A549 (cell line): ENCODE data around the gene CD151. TPM values are rescaled to one million over a fixed set of nuclear protein-coding genes. Genes with fewer than 3 reads are reported as not detected.
A peak's percentile ranks its signal among the peaks of the same experiment; 100 is the strongest.

Source experiments
- ATAC-seq, 2 experiments: fragments of 200-7000 bp in 1 of 2; fragments of >200 bp in 1 of 2; cut with Nextera tagmentation in 1 of 2; cut with Tn5 transposase in 1 of 2; 3 replicates each; pipeline versions ENCODE4 v1.8.0 to v1.9.1; 2018 to 2020; ENCODE audit warnings: mild to moderate bottlenecking in 1 of 2, moderate library complexity in 1 of 2
- CTCF ChIA-PET: fragments of 300-600 bp; sonication (Branson Sonifier 250); formaldehyde crosslinking; extraction: SDS; loops from one replicate; lab custom pipeline; 2021; ENCODE audit warnings: antibody characterized with exemption, inconsistent platforms; lab: Yijun Ruan, JAX
- POLR2A ChIA-PET: fragments of 350-600 bp; formaldehyde crosslinking; extraction: SDS; loops from one replicate; lab custom pipeline; 2021; ENCODE audit warnings: antibody characterized with exemption, inconsistent platforms; lab: Yijun Ruan, JAX
- DNase-seq, 2 experiments: peaks; one replicate each; pipeline versions ENCODE4 v3.0.0 to v3.0.0-alpha.2; 2011 to 2016; ENCODE audit warnings: low read depth in 1 of 2, low spot score in 1 of 2
- FAIRE-seq: peaks from 2 replicates; lab custom pipeline; 2011; peaks lifted over from hg19 to GRCh38; lab: Jason Lieb, UNC
- H3K27ac ChIP-seq, 2 experiments: fragments of >200 bp; sonication (Bioruptor Twin); formaldehyde crosslinking; 3 replicates each; pipeline ENCODE4 v1.5.1; 2016 to 2017
- H3K4me1 ChIP-seq: fragments of >200 bp; sonication (Bioruptor Twin); formaldehyde crosslinking; 3 replicates; pipeline ENCODE4 v1.6.1; 2016
- H3K4me2 ChIP-seq: fragments of >200 bp; sonication (Bioruptor Twin); formaldehyde crosslinking; 3 replicates; pipeline ENCODE4 v1.6.1; 2016
- H3K4me3 ChIP-seq: fragments of >200 bp; sonication (Bioruptor Twin); formaldehyde crosslinking; 3 replicates; pipeline ENCODE4 v1.5.1; 2016
- H3K9me3 ChIP-seq: fragments of >200 bp; sonication (Bioruptor Twin); formaldehyde crosslinking; 3 replicates; pipeline ENCODE4 v1.6.1; 2016
- BHLHE40 ChIP-seq: IDR thresholded peaks from 2 replicates; pipeline ENCODE4 v1.6.1; 2012; ENCODE audit warnings: low read depth, low read length, inconsistent platforms
- CBX2 ChIP-seq: fragments of 200-600 bp; sonication (generic); IDR thresholded peaks from 2 replicates; pipeline ENCODE4 v1.6.1; 2016; ENCODE audit warnings: low read depth, mild to moderate bottlenecking, borderline replicate concordance
- CHD2 ChIP-seq: fragments of 150-350 bp; IDR thresholded peaks from 2 replicates; pipeline ENCODE4 v1.6.1; 2014; ENCODE audit warnings: low read length; ENCODE audit not compliant: partially characterized antibody
- EHMT2 ChIP-seq: fragments of 200-600 bp; sonication (generic); IDR thresholded peaks from 2 replicates; pipeline ENCODE4 v1.6.1; 2016; ENCODE audit warnings: antibody characterized with exemption, low read depth, mild to moderate bottlenecking, moderate library complexity
- FOSL2 ChIP-seq, 2 experiments: fragments of 450-650 bp in 1 of 2; fragments of >200 bp in 1 of 2; sonication (Bioruptor Twin) in 1 of 2; formaldehyde crosslinking; IDR thresholded peaks; 2 replicates each; pipeline versions ENCODE4 v1.5.0 to v1.6.1; 2016 to 2020; ENCODE audit warnings: mild to moderate bottlenecking in 1 of 2, moderate library complexity in 1 of 2
- FOXS1 ChIP-seq: fragments of 250-450 bp; sonication (Bioruptor Pico); IDR thresholded peaks from 2 replicates; pipeline ENCODE4 v1.5.0; 2020; ENCODE audit warnings: mild to moderate bottlenecking, moderate library complexity
- HDAC2 ChIP-seq: fragments of 200-600 bp; sonication (generic); IDR thresholded peaks from 2 replicates; pipeline ENCODE4 v1.6.1; 2016
- HES2 ChIP-seq: fragments of >200 bp; sonication (Bioruptor Twin); formaldehyde crosslinking; IDR thresholded peaks from 2 replicates; pipeline ENCODE4 v1.6.1; 2016
- HOXB5 ChIP-seq: fragments of 250-450 bp; sonication (Bioruptor Pico); IDR thresholded peaks from 2 replicates; pipeline ENCODE4 v1.5.0; 2020; ENCODE audit warnings: mild to moderate bottlenecking, moderate library complexity
- JUN ChIP-seq, 2 experiments: fragments of >200 bp; sonication (Bioruptor Twin); formaldehyde crosslinking; IDR thresholded peaks; 2 replicates in 1 of 2; 3 replicates in 1 of 2; pipeline ENCODE4 v1.6.1; 2016 to 2017
- MAZ ChIP-seq: fragments of 150-350 bp; IDR thresholded peaks from 2 replicates; pipeline ENCODE4 v1.6.1; 2014; ENCODE audit warnings: antibody characterized with exemption, low read depth, low read length, borderline replicate concordance
- NFE2L2 ChIP-seq: fragments of 150-350 bp; conservative IDR thresholded peaks from 2 replicates; pipeline ENCODE4 v1.6.1; 2014; ENCODE audit warnings: low read length
- NR3C1 ChIP-seq: fragments of >200 bp; sonication (Bioruptor Twin); formaldehyde crosslinking; IDR thresholded peaks from 3 replicates; pipeline ENCODE4 v1.6.1; 2017
- POLR2AphosphoS2 ChIP-seq: conservative IDR thresholded peaks from 2 replicates; pipeline ENCODE4 v1.6.1; 2012; ENCODE audit warnings: low read length, improper control_type of control experiment, inconsistent platforms
- RCOR1 ChIP-seq: fragments of 150-350 bp; IDR thresholded peaks from 2 replicates; pipeline ENCODE4 v1.6.1; 2014; ENCODE audit warnings: antibody characterized with exemption, low read length, low read depth
- RFX5 ChIP-seq: fragments of 450-650 bp; IDR thresholded peaks from 2 replicates; pipeline ENCODE4 v1.7.1; 2014; ENCODE audit warnings: antibody characterized with exemption, mild to moderate bottlenecking, moderate library complexity
- TFCP2L1 ChIP-seq: fragments of 250-450 bp; sonication (Bioruptor Pico); IDR thresholded peaks from 2 replicates; pipeline ENCODE4 v1.5.0; 2021; ENCODE audit warnings: mild to moderate bottlenecking
- TP53 ChIP-seq: fragments of 250-450 bp; sonication (Bioruptor Pico); IDR thresholded peaks from 2 replicates; pipeline ENCODE4 v1.5.0; 2021; ENCODE audit warnings: mild to moderate bottlenecking, moderate library complexity
- ZFP36 ChIP-seq: fragments of 450-650 bp; IDR thresholded peaks from 2 replicates; pipeline ENCODE4 v1.6.1; 2014; ENCODE audit warnings: borderline replicate concordance; ENCODE audit not compliant: partially characterized antibody
- ZNF302 ChIP-seq: fragments of 250-450 bp; sonication (Bioruptor Pico); IDR thresholded peaks from 2 replicates; pipeline ENCODE4 v1.9.0; 2021; ENCODE audit warnings: inconsistent platforms, mild to moderate bottlenecking, moderate library complexity
- ZSCAN20 ChIP-seq: fragments of 250-450 bp; sonication (Bioruptor Pico); IDR thresholded peaks from 2 replicates; pipeline ENCODE4 v1.8.0; 2022; ENCODE audit warnings: mild to moderate bottlenecking, moderate library complexity
- WGBS: methylation state at CpG from one replicate; pipeline ENCODE4 v1.1.6; 2017; ENCODE audit errors: missing lambda C conversion rate; 5-methylcytosine and 5-hydroxymethylcytosine counted together
- polyA plus RNA-seq, 4 experiments: library from polyadenylated mRNA; depleted of rRNA in 3 of 4; stranded (reverse); fragments of >200 nt; fragmentation: RNase III in 1 of 4; extraction: RNeasy Plus Mini Kit Qiagen cat#74134 plus additional on column Dnase treatment in 1 of 4; gene quantifications; 2 replicates in 3 of 4; 3 replicates in 1 of 4; pipeline ENCODE4 v1.2.3, GENCODE V29; 2011 to 2017
- TF ChIP-seq, protein P1 (sequence below): IDR thresholded peaks from 2 replicates; pipeline ENCODE4 v1.6.1; 2012; ENCODE audit warnings: low read depth, borderline replicate concordance
- TF ChIP-seq, protein P2 (sequence below): IDR thresholded peaks from 2 replicates; pipeline ENCODE4 v1.6.1; 2012
- TF ChIP-seq, protein P3 (sequence below): fragments of >200 bp; sonication (Bioruptor Twin); formaldehyde crosslinking; IDR thresholded peaks from 3 replicates; pipeline ENCODE4 v1.6.1; 2016

CD151 gene
- polyA plus RNA-seq, 2 of the 4 experiments (the other 2 are of a cell fraction) = 409 to 701 TPM

DNA sequence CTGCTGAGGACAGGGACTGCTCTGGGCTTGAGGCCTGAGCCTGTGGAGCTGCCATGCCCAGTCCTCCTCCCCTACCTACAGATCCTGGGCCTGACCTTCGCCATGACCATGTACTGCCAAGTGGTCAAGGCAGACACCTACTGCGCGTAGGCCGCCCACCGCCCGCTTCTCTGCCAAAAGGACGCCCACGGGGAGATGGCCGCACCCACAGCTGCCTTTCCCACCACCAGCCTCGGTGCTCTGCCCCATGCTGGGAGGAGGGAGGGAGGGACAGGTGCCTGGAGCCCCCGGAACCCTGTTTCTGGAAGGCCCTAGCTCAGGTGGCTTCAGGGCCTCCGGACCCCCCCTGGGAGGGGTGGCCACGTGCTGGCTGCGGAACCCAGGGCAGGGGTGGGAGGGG lies 33.7 kb downstream of the CD151 start:
- peak overlapping the region in 1 of 2 experiments; percentile 24; a peak in 2 of 6 replicates for H3K27ac ChIP-seq
- POLR2A ChIA-PET = no interaction called here
- peak; percentile 1; a peak in 1 of 6 replicates for ATAC-seq

DNA sequence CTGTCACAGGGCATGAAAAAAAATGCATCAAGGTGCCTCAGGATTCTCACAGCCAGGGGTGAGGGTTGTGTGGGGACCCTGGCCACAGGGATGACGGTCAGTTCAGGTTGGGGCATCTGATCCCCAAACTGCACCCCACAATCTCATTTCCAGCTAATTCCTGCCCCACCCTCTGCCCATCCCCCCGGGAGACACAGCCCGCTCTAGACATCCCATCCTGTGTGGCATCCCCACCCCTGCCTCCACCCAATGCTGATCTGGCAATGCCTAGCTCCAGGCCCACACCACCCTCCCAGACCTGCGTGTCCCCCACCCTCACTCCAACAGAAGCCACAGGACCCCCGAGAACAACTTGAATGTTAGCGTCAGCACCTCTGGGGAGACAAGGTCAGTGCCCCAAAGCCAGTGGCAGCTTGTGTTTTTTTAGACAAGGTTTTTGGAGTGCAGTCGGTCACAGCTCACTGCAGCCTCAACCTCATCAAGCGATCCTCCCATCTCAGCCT lies 35.2 kb downstream of the CD151 start:
- peaks cover 29% of the 10 kb centered on the region; the same call in 2 of the 3 replicates for H3K4me1 ChIP-seq
- no peak overlapping the region for H3K27ac ChIP-seq
- no peaks in the 10 kb centered on the region for H3K9me3 ChIP-seq
- 76% methylated on average over 8 of the region's 8 CpGs for WGBS
- FAIRE-seq (no peak), ATAC-seq (no peak), DNase-seq (no peak)
- POLR2A ChIA-PET = interaction anchor here (1.1 kb wide), 1 partner anchor 23 kb away, joined by 3 read pairs; no protein-coding TSS in a partner anchor
- CTCF ChIA-PET = interaction anchor here (1.3 to 5.2 kb wide), 6 partner anchors 9 to 183 kb away, joined by 4 to 25 read pairs (median 10); no protein-coding TSS in a partner anchor
- H3K4me3 ChIP-seq = no peak overlapping the region
- no peak overlapping the region for H3K4me2 ChIP-seq
- TF ChIP-seq FOXS1 (no peak), BHLHE40 (no peak), EHMT2 (no peak), TP53 (CRISPR knock-in tag) (no peak), NR3C1 (no peak), RCOR1 (no peak), POLR2AphosphoS2 (peak; percentile 75), CBX2 (no peak), HDAC2 (no peak), JUN (IDR thresholded peaks at IDR 0.05) (peak in 1 of 2 experiments; percentile 40; a peak in 2 of 5 replicates), MAZ (no peak), ZFP36 (no peak), FOSL2 (IDR thresholded peaks at IDR 0.05) (no peak), FOSL2 (CRISPR knock-in tag; IDR thresholded peaks at IDR 0.05) (no peak), ZSCAN20 (CRISPR knock-in tag) (no peak)
- TF ChIP-seq, protein P1, sequence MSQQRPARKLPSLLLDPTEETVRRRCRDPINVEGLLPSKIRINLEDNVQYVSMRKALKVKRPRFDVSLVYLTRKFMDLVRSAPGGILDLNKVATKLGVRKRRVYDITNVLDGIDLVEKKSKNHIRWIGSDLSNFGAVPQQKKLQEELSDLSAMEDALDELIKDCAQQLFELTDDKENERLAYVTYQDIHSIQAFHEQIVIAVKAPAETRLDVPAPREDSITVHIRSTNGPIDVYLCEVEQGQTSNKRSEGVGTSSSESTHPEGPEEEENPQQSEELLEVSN = no peak
- TF ChIP-seq, protein P2, sequence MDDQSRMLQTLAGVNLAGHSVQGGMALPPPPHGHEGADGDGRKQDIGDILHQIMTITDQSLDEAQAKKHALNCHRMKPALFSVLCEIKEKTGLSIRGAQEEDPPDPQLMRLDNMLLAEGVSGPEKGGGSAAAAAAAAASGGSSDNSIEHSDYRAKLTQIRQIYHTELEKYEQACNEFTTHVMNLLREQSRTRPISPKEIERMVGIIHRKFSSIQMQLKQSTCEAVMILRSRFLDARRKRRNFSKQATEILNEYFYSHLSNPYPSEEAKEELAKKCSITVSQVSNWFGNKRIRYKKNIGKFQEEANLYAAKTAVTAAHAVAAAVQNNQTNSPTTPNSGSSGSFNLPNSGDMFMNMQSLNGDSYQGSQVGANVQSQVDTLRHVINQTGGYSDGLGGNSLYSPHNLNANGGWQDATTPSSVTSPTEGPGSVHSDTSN = peak; percentile 58; the same call in 1 of the 2 replicates
- TF ChIP-seq, protein P3, sequence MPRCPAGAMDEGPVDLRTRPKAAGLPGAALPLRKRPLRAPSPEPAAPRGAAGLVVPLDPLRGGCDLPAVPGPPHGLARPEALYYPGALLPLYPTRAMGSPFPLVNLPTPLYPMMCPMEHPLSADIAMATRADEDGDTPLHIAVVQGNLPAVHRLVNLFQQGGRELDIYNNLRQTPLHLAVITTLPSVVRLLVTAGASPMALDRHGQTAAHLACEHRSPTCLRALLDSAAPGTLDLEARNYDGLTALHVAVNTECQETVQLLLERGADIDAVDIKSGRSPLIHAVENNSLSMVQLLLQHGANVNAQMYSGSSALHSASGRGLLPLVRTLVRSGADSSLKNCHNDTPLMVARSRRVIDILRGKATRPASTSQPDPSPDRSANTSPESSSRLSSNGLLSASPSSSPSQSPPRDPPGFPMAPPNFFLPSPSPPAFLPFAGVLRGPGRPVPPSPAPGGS = no peak

More for the DNA sequence above, 33.7 kb downstream of the CD151 start:
- Histone ChIP-seq H3K4me3 (no peak overlapping the region), H3K4me2 (no peak overlapping the region), H3K9me3 (no peaks in the 10 kb centered on the region), H3K4me1 (peaks cover 38% of the 10 kb centered on the region; the same call in 2 of the 3 replicates)
- CTCF ChIA-PET = interaction anchor here (1.5 to 5.2 kb wide), 4 partner anchors 11 to 184 kb away, joined by 6 to 25 read pairs (median 14); partner anchors contain the start of gene AP2A2
- DNase-seq (no peak), FAIRE-seq (no peak)
- WGBS = 88% methylated on average over 10 of the region's 14 CpGs
- TF ChIP-seq CHD2 = no peak
- no peak for TF ChIP-seq NFE2L2
- TF ChIP-seq HES2 = no peak
- TF ChIP-seq, protein P2 = 0 out of 2 replicates have a peak, but pooled peaks have one; percentile 3
- TF ChIP-seq HOXB5 (CRISPR knock-in tag) = no peak
- no peak for TF ChIP-seq ZNF302
- no peak for TF ChIP-seq RFX5
- no peak for TF ChIP-seq CBX2
- TF ChIP-seq, protein P1 = no peak
- TF ChIP-seq TFCP2L1 (CRISPR knock-in tag) = peak; percentile 16; the same call in 1 of the 2 replicates
